HS-27A (cell line): ENCODE measurements around the gene ERP27.

ENCODE experiments used
- DNase-seq: peaks from one replicate; pipeline ENCODE4 v3.0.0-alpha.2; 2012; ENCODE audit warnings: low read depth, missing footprints

ERP27 gene

GRCh38 chr12:14959916-14960496 is 21.7 kb upstream of the ERP27 start:
- no peak for DNase-seq

- DNase-seq, result no peak
Observed at GRCh38 chr12:14959463-14959862, 21.1 kb upstream of the ERP27 start.

- no peak for DNase-seq
Observed at GRCh38 chr12:14959126-14959440, 20.7 kb upstream of the ERP27 start.

GRCh38 chr12:14958361-14959125 is 20.2 kb upstream of the ERP27 start:
- DNase-seq, result no peak

DNA sequence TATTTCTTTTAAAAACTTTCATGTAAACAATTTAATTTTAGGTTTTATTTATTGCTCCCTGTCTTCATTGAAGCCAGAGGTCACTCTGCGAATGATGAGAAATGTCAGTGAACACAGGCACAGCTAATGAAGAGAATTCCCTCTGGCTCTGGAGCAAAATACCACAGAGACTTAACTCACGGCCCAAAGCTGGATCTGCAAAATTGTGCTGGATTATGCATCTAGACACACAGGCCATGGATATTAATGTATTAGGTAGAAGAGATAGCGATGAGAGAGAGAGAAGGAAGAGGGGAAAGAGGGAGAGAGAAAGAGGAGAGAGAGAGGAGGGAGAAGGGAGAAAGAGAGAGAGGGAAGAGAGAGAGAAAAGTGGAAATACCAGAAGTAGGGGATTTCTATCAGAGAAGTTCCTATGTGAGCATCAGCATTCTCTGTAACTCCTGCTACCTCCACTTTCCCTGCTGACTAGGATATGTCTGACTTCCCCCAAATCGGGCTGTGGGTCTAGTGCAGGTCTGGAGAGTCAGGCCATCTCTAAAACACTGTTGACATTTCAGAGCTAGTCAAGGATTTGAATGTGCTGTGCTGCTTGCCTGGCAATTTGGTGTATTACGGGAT is 19.3 kb upstream of the ERP27 start:
- DNase-seq, result no peak

- DNase-seq, result no peak
Observed at GRCh38 chr12:14956905-14957304, 18.6 kb upstream of the ERP27 start.

- DNase-seq, result no peak
Observed at GRCh38 chr12:14956024-14956891, 17.9 kb upstream of the ERP27 start.

DNA sequence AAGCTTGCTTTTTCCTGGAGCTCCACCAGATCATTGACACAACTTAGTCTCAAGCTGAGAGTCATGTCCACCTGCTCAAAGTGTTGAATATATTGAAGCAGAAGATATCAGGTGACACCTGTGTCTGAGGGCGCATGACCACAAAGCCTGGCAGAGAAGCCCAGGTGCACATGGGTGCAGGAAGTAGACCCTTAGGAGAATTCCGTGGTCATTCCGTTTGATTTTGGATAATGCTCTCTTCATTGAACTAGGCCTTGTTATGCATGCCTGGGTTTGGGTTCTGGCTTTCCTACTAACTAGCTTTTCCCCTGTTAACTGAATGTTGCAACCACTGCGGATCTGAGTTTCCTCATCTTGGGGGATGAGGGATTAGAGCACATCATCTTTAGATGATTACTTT is 15.9 kb upstream of the ERP27 start:
- no peak for DNase-seq

- no peak for DNase-seq
Observed at GRCh38 chr12:14953752-14954151, 15.4 kb upstream of the ERP27 start.

DNA sequence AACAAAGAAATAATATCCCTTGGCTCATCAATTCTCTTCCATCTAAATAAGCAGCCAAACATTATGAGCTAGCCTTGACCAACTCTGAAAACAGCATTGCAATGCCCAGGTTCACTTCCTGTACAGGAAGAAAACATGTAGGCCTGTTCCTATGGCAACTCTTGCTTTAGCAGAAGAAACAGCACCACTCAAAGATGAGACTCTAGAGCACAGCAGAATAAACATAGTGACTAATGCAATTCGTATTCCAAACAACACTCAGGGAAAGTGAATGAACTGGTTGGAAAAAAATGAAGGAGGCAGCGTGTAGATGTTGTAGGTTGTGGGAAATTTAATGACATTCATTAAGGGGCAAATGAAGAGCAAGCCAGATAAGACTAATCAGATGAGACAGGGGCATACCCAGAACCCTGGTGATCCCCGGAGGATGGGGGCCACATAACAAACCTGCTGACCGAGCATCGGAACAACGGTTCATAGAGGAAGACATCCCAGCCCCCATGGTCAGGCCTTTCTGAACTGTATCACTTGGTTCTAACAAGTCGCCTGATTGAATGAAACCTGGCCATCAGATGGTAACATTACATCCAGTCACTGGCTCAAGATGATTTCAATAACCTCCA is 14.1 kb upstream of the ERP27 start:
- DNase-seq, result no peak

- no peak for DNase-seq
Observed at GRCh38 chr12:14951851-14952250, 13.5 kb upstream of the ERP27 start.

- DNase-seq, result no peak
Observed at GRCh38 chr12:14950982-14951746, 12.8 kb upstream of the ERP27 start.

DNA sequence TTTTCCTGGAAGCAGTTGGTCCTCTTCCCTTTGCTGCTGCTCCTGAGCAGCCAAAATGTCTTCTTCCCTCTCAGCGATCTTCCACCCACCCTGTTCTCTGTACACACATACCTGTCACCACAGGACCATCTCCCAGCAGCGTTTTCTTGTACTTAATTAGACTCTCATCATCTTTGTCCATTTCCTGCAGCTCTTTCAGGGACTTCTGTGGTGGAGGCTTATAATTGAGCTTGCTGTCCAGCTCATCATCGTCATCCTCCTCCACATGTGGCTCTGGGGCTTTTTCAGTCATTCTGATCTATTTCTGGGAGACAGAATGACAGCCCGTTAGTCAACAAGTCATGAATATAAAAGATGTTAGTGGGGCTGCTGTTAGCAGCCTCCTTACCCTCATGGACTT is 12.1 kb upstream of the ERP27 start:
- DNase-seq, result no peak

DNA sequence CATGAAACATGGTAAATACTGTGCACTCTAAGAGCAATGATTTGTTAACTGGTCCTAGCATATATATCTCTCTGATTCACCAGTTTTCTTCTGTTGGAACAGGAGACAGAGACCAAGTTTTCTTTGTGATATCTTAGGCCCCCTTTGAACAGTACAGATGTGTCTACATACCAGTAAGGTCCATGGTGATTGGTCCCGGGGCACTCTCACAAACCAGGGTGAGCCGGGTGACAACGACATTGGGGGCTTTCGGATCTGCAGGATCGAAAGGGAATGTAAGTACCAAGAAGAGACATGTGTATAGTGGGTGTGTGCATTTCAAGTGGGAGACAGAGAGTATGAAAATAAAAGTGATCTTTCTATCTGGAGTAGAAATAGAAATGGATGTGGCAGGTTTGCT is 11.3 kb upstream of the ERP27 start:
- DNase-seq, result no peak

DNA sequence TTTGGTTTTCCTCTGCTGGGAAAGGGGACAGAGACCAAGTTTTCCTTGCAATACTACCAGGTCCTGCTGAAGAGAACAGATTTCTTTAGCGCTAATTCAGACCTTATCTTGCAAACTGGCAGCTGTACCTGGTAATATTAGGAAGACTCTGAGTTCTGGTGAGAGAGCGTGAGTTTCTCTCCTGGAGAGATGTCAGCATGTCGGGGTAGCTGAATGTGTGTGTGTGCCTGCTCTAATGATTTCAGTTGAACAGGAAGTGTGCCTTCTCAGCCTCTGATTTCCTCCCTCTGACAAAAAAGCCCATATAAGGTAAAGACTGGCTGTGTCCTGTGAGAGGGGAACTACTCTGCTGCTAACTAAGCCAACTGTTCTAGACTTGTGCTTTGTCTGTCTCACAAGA is 10.3 kb upstream of the ERP27 start:
- no peak for DNase-seq

- DNase-seq, result no peak
Observed at GRCh38 chr12:14946861-14947260, 8.5 kb upstream of the ERP27 start.

GRCh38 chr12:14946162-14946561 is 7.8 kb upstream of the ERP27 start:
- no peak for DNase-seq

DNA sequence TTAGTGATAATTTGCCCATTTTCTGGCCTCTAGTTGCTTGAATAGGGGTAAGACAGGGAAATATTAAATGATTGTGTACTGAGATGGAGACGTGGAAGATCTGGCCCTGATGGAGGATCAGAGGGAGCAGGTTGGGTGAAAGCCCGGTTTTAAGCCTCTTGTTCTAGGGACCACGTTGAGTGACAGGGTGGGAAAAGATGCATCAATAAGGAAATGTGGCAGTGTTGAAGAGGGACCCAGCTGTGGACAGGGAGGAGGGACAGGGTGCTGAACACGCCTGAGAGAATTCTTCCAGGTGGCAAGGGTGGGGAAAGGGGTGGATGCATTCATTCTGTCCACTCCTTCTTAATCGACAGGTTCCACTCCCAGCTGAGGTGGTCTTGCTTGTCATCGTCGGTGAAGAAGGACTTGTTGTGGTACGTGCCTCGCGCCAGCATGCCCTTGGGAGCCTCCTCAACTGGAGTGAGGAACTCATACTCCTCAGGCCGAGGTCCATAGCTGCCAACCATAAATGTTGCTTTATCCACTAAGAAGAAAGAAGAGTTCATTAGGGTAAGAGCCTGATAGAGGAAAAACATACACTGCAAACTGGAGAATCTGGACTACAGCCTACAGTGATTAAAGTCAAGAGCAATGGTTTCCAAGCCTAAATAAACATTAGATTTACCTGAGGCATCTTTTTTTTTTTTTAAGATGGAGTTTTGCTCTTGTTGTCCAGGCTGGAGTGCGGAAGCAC is 4.0 kb upstream of the ERP27 start:
- no peak for DNase-seq

GRCh38 chr12:14941369-14941768 is 3.0 kb upstream of the ERP27 start:
- DNase-seq, result no peak

DNA sequence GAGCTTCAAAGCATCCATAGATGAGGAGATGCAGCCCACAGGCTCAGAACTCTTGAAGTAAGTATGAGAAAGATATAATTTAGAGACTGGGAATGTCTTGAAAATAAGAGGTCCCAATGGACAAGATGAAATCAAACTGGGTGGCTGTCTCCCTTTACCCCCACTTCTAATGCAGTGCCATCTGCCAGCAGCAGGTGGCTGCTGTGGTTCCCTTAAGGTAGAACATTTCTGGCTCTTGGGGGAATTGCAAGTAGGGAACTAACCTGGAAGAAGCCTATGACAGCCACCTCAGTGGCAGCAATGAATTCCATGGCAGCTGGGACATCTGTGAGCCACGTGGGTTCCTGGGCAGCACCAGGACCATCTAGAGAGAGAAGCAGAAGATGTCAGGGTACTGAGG is 648 bp downstream of the ERP27 start:
- no peak for DNase-seq

DNA sequence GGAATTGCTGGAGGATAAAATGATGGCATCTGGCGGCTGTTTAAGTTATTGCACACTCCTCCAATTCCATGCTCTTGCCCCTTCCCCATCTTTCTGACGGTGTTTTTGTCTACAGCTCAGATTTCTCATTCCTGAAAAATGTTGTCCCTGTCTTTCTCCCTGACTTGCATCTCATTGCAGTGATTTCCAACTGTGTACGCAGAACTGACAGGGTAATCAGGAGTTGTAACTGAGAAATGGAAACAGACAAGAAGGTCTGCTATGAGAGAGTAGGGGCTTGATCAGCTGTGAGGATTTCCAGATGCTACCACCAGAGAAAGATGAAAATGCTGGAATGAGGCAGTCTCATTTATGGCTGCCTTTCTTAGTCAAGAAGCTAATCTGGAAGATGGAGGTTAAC is 1.3 kb downstream of the ERP27 start:
- DNase-seq, result no peak
